ENCODE data around the gene USP4. TPM values are rescaled to one million over a fixed set of nuclear protein-coding genes. Genes with fewer than 3 reads are reported as not detected.
"Not testable (repeated sequence)": the region's sequence is repeated elsewhere in the genome, so short reads cannot be mapped to it uniquely, and the experiment has no call there.

USP4 gene, protein sequence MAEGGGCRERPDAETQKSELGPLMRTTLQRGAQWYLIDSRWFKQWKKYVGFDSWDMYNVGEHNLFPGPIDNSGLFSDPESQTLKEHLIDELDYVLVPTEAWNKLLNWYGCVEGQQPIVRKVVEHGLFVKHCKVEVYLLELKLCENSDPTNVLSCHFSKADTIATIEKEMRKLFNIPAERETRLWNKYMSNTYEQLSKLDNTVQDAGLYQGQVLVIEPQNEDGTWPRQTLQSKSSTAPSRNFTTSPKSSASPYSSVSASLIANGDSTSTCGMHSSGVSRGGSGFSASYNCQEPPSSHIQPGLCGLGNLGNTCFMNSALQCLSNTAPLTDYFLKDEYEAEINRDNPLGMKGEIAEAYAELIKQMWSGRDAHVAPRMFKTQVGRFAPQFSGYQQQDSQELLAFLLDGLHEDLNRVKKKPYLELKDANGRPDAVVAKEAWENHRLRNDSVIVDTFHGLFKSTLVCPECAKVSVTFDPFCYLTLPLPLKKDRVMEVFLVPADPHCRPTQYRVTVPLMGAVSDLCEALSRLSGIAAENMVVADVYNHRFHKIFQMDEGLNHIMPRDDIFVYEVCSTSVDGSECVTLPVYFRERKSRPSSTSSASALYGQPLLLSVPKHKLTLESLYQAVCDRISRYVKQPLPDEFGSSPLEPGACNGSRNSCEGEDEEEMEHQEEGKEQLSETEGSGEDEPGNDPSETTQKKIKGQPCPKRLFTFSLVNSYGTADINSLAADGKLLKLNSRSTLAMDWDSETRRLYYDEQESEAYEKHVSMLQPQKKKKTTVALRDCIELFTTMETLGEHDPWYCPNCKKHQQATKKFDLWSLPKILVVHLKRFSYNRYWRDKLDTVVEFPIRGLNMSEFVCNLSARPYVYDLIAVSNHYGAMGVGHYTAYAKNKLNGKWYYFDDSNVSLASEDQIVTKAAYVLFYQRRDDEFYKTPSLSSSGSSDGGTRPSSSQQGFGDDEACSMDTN
- 9.9 and 11.8 TPM in 2 replicates for total RNA-seq
- 43.4 TPM for polyA plus RNA-seq (2012)

DNA sequence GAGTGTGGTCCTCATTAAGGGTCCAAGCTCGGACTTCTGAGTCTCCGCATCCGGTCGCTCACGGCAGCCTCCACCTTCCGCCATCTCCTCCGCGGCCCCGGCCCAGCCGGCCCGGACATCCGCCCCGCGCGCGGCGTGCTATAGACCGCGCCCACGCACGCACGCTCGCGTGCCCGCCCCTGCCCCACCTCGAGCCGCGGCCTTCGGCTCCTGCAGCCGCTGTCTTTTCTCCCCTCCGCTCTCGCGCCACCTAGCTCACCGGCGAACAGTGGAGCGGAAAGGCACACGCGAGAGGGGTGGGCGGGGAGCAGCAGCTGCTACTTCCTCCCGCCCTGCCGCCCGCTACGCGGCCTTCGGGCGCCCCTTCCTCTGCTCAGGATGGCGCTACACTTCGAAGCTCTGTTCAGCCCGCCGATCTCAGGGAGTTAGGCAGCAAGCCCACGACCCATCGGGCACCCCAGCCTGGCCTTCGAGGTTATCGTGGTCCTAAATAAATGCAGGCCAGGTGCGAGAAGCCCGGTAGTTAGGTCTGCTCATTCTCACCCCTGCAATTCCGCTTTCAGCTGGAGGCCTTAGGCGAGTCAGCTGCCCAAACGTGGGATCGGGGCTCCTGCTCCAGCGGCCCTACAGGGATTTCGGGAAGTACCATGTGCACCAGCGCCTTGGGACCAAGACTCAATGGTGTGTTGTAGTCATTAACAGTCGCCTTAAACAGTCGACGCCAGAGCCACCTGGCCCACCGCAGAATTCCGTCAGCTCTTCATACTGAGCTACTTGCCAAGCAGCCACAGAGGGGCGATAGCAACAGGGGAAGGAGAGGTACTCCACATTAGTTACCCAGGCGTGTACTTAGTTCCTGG is at the start of gene USP4:
USP4 (minus strand) TSS at position 113 of the 860 bp plus-strand sequence; CDS start at position 84, 29 bp downstream.
- peak; percentile 91 for DNase-seq (ENCODE audit: low read depth)

DNA sequence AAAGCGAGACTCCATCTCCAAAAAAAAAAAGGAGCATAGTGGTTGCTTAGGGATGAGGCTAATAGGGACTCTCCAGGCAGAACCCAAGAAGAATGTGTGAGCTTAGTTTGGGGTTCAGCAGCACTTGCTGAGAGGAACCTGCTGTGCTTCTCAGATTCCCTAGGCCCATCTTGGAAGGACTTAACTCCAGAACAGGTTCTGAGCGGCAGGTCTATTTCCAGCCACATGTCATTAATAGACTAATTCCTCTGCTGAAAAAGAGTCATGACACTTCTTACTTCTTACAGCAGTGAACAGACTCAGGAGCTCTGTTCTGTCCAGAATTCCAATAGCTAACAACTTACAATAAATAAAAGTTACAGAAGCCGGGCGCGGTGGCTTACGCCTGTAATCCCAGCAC is 49.4 kb upstream of the USP4 start:
- DNase-seq (ENCODE audit: low read depth): peak; percentile 51

DNA sequence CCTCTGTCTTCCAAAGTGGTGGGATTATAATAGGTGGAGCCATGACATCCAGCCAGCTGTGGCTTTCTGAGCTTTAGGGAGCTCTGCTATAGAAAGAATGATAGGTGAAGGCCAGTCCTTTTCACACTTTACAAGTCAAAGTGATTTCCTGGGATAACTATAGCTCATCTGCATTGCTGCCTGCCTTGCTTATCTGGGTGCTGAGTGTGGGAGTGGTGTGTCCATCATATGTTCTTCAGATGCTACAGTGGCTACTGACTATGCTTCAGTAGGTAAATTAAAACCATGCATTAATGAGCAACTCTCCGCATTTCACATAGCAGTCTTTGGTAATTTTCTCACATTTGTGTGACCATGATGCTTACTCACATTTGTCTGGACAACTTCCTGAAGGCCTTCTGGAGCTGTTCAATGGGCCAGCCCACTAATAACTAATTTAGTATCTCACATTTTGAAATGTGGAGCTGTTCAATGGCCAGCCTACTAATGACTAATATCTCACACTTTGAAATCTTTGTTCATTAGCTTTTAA is 48.5 kb upstream of the USP4 start:
- no peak for DNase-seq (ENCODE audit: low read depth)

DNA sequence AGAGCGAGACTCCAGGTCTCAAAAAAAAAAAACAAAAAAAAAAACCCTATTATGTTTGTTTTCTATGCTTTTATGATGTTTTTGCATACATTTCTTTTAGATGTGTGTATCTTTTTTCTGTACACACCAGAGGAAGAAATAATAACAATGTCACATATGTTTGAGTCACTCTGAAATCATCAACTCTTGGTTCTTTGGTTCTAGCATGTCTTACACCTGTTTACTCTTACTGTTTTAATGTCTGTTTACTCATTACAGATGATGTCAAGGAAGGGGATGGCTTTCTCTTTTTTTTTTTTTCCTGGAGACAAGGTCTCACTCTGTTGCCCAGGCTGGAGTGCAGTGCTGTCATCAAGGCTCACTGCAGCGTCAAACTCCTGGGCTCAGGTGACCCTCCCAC is 47.9 kb upstream of the USP4 start:
- DNase-seq (ENCODE audit: low read depth): no peak

DNA sequence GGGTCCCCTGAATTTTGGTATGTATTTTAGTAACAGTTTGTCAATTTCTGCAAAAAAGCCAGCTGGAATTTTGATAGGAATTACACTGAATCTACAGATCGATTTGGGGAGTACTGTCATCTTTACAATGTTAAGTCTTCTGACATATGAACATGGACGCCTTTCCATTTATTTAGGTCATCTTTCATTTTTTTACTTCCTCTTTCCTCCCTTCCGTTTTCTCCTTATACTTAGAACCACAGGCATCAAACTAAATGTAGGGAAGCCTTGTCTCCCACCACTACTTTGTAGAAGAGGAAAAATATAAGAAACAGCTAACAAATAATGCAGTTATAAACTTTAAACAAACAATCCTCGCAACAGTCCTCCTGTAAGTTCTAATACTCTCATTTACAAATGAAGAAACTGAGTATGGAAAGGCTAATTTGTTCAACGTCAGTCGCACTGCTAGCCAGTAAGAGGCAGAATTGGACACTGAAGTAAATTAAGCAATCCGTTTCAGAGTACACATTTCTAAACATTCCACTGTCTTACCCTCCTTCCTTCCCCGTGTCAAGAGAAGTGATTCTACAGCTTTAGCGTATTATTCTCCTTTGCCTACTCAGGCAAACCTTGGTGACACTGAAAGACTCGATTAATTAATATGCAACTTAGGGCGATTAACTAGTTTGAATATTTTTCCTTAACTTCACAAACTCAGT is 46.4 kb upstream of the USP4 start:
- DNase-seq (ENCODE audit: low read depth): no peak

DNA sequence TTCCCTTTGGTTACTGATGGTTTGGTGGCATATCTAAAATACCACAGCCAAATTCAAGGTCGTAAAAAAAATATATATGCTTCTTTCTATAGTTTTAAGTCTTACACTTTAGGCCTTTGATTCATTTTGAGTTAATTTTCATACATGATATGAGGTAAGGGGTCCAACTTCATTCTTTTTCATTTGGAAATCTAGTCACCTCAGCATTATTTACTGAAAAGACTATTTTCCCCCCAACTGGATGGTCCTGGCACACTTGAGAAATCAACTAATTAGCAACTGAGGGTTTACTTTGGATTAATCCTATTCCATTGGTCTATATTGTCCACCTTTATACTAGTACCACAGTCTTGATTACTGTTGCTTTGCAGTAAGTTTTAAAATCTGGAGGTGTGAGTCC is 45.8 kb upstream of the USP4 start:
- no peak for DNase-seq (ENCODE audit: low read depth)

DNA sequence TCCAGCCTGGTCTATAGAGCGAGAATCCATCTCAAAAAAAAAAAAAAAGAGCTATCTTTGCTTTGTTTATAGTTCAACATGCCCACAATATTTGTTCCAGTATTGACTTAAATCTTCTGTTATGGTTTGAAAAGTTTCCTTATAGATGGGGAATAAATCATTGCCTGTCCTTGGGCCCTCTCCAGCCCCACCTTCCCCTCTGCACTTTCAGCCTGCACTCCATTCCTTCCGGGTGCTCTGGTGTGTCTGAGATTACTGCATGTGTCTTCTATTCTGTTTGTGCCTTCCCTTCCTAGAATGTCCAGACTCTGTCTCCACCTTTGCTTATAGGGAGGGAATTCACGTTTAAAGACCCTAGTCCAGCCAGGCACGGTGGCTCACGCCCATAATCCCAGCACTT is 43.5 kb upstream of the USP4 start:
- DNase-seq (ENCODE audit: low read depth): no peak

DNA sequence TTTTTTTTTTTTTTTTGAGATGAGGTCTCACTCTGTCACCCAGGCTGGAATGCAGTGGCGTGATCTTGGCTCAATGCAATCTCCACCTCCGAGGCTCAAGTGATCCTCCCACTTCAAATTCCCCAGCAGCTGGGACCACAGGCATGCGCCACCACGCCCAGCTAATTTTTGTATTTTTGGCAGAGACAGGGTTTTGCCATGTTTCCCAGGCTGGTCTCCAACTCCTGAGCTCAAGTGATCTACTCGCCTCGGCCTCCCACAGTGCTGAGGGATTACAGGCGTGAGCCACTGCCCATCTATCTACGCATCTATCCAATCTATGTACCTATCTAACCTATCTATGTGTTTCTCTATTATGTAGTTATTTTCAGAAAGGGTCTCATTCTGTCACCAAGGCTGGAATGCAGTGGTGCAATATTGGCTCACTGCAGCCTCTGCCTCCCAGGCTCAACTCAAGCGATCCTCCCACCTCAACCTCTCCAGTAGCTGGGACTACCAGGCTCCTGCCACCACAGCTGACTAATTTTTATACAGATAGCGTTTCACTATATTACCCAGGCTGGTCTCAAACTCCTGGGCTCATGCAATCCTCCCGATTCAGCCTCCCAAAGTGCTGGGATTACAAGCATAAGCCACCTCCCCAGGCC is 38.5 kb upstream of the USP4 start:
- peak; percentile 94 for DNase-seq (ENCODE audit: low read depth)

DNA sequence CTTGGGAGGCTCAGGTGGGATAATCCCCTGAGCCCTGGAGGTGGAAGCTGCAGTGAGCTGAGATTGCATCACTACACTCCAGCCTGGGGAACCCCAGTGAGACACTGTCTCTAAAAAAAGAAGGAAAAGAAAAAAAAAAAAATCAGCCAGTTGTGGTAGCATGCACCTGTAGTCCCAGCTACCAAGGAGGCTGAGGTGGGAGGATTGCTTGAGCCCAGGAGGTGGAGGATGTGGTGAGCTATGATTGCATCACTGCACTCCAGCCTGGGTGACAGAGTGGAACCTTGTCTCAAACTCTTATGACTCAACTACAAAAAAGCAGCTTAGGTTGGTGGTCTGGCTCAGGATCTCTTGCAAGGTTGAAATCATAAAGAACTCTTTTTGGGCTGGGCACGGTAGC is 37.6 kb upstream of the USP4 start:
- peak; percentile 34 for DNase-seq (ENCODE audit: low read depth)

DNA sequence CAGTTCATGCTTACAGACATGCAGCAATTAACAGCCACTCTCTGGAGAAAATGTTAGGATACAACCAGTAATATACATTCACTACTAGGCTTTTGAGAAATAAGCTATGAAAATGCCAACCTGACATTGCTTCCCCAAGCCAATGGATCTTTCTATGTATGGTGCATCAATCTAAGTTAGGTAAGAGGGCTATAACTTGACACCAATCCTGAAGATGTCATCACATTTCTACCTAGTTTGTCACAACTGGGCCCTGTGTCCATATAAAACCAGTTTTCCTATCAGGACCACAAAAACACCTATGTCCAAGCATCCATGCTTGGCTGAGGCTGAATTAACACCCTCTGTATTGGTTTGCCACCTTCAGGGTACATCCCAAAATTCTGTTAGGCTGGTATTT is 32.1 kb upstream of the USP4 start:
- DNase-seq (ENCODE audit: low read depth): no peak

DNA sequence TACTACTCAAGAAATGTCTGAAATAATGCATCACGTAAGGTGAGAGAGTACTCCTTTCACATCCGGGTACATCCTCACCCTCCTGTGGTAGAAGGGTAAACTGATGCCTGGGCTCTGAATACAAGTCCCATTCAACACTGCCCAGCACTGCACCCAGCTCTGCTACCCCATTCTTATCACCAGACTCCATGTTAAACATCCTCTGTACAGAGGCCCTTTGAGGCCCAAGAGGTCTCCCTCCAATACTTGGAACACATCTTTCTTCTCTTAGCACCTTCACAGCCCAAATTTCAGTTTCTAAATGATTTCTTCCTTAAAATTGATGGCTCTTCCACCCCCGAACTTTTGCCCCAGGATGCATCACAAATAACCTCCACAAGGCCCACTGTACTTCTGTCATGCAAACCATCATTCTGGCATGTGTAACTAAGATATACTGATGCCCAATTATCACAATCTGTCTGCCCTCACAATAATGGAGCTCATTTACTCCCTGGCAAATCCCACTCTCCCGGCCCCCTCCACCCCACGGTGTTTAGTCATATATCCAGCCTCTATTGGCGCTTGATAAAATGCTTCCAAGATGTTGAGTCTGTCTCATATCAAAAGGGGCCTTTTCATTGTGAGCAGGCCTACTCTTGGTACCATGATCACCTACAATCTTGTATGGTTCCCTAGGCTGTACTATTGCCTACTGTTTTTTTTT is 30.9 kb upstream of the USP4 start:
- no peak for DNase-seq (ENCODE audit: low read depth)

DNA sequence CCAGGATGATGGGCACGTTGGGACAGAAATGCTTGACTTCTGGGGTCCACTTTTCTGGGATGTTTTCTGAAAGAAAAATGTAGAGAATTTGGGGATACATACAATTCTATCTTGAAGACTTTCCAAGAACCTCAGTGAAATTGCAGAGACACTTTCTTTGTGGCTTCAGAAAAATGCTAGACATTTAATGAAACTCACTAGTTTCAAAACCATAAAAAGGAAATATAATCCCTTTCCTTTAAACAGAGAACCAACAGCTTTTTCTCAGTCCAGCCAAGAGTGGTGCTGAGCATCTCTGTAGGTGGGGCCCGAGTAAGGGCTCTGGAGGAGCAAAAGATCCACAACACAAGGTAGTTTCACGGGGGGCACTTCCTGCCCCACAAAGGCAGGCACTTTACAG is 22.7 kb upstream of the USP4 start:
- peak; percentile 47 for DNase-seq (ENCODE audit: low read depth)

DNA sequence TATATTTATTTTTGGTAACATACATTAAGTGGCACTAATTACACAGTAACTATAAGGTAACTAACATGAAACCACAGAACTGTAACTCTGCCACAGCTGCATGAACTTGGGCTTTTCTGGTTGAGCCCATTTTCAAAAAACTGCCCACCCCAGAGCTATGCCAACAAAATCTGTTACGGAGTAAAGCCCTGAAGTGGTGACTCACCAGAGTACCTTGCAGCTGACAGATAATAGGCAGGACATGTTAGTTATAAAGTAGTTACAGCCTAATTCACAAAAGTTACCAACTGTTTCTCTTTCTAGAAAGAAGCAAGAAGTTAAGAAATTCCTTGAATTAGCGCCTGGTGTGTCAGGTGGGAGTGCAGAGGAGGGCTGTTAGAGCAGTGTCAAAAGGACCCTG is 19.8 kb upstream of the USP4 start:
- peak; percentile 46 for DNase-seq (ENCODE audit: low read depth)

DNA sequence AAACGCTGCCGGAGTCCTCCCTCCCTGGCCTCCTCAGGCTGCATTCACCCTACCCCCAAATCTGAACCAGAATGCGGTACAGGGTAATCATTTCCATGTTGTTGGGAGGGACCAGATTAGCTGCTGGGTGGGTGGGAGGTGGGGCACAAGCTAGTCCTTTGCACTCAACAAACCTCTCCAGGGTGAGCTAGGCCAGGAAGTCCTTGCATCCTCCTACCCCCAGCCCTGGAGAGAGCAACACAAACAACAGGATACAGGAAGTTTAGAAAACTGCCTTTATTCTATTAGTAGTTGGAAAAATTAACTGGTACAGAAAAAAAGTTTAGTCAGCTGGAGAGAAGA is 19.0 kb upstream of the USP4 start:
- no peak for DNase-seq (ENCODE audit: low read depth)

DNA sequence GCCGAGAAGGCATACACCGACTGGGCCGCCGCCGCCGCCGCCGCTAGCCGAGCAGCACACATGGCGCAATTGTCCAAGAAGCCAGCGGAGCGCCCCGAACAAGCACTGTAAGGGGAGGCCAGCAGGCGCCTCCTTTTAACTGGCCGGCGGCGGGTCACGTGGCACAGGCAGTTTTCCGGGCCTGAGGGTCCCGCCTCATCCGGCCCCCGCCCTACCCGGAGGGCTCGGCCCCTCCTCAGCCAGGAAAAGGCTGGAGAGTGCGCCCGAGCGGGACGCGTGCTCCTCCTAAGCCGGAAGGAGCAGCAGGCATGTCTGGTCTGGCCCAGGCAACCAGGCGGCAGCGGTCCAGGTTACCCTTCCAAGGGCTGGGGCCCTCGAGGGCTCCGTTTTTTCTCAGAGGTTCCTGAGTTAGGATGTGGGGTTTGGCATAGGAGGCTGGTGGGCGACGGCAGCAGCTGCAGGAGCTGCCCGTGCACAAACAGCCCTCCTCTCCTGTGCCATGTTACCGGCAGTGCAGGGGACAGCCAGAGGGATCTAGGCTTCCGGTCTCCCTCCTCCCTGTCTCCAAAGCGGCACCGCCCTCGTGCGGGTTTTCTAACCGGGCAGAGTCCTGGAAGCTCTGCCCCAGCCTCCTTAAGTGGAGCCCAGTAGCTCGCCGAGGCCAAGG is 18.5 kb upstream of the USP4 start, which contains the start of gene GPX1:
GPX1 (minus strand) TSS at position 137 of the 667 bp plus-strand sequence; CDS start at position 62, 75 bp downstream.
- peak; percentile 96 for DNase-seq (ENCODE audit: low read depth)

DNA sequence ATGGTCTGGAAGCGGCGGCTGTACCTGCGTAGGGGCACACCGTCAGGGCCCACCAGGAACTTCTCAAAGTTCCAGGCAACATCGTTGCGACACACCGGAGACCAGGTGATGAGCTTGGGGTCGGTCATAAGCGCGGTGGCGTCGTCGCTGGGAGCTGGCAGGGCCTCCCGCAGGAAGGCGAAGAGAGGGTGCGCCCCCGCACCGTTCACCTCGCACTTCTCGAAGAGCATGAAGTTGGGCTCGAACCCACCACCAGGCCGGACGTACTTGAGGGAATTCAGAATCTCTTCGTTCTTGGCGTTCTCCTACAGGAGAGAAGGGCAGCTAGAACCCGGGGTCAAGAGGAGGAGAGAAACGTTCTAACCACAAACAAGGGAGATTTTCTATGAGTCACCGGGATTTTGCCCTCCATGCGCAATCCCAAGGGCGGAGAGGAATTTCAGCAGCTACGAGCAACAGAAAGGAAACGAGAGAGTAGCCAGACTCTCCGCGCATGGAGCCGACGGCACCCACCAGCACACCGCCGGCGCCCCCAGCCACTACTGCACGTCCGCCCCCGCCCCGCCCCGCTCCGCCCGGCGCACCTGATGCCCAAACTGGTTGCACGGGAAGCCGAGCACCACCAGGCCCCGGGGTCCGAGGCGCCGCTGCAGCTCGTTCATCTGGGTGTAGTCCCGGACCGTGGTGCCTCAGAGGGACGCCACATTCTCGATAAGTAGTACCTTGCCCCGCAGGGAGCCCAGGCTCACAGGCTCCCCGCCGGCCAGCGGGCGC is 17.8 kb upstream of the USP4 start:
- peak; percentile 80 for DNase-seq (ENCODE audit: low read depth)

DNA sequence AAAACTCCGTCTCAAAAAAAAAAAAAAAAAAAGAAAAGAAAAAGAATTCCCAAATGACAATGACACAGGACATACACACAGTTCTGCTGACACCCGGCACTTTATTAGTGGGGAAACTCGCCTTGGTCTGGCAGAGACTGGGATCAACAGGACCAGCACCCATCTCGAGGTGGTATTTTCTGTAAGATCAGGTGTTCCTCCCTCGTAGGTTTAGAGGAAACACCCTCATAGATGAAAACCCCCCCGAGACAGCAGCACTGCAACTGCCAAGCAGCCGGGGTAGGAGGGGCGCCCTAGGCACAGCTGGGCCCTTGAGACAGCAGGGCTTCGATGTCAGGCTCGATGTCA is 17.2 kb upstream of the USP4 start:
- not testable (repeated sequence) for DNase-seq (ENCODE audit: low read depth)

DNA sequence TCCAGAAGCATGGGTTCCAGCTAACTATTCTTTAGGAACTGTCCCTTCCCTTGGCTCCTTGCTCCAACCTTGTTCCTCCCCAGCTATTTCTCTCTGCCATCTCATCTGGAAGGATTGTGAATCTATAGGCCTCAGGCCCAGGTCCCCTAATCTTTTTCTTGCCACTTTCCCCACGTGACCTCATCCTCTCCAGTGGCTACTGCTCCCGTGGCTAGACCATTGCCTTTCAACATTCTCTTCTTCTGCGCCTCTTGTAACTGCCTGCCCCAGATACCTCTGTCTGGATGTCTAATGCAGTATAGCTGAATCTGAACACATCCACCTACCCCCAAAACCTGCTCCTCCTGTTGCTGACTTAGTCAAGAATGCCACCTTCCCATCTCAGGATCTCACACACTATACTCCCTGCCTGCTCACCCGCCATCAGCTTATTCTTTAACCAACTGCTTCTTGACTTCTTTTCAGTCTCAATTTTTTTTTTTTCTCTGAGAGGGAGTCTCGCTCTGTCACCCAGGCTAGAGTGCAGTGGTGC is 13.1 kb upstream of the USP4 start:
- no peak for DNase-seq (ENCODE audit: low read depth)
